ENCODE measurements around the gene ZNF341. TPM values are rescaled to one million over a fixed set of nuclear protein-coding genes. Genes with fewer than 3 reads are reported as not detected.
"Not testable (repeated sequence)": the region's sequence is repeated elsewhere in the genome, so short reads cannot be mapped to it uniquely, and the experiment has no call there.

ZNF341 gene
- polyA plus RNA-seq, 3 donors = 1.4 to 2.0 (median 1.9) TPM

DNA sequence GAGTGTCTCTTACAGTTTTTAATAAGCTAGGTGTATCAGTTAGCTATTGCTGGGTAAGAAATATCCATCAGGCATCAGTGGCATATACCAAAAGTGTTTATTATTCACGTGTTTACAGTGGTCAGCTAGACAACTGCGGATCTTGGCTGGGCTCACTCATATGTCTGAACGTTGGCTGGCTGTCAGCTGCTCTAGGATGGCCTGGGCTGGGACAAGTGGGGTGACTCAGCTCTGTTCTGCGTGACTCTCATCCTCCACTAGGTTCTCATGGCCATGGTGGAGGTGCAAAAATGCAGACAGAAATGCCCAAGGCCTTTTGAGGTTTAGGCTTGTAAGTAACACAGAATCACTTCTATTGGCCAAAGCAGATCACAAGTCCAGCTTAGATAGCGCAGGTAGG lies 22.0 kb downstream of the ZNF341 start:
- 90 to 94% (median 93%) methylated on average over 5 of the region's 5 CpGs for WGBS, 3 donors

DNA sequence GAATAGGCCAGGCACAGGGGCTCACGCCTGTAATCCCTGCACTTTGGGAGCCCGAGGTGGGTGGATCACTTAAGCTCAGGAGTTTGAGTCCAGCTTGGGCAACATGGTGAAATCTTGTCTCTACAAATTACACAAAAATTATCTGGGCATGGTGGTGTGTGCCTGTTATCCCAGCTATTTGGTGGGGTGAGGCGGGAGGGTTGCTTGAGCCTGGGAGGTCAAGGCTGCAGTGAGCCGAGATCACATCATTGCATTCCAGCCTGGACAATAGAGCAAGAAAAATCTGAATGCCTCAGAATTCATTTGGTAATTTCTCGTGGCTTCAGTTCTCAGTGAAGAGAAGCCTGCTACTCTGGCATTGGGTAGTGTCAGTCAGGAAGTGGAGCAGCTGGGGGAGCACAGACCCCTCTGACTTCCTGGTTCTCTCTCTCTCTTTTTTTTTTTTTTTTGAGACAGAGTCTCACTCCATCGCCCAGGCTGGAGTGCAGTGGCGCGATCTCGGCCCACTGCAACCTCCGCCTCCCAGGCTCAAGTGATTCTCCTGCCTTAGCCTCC lies 24.2 kb downstream of the ZNF341 start:
- 83 to 86% (median 86%) methylated on average over 10 of the region's 10 CpGs for WGBS, 3 donors
- H3K27ac ChIP-seq (ENCODE audit: low read depth, low read length) = not testable (repeated sequence)

More for the DNA sequence above, 22.0 kb downstream of the ZNF341 start:
- H3K27ac ChIP-seq (ENCODE audit: low read depth, low read length) = no peak overlapping the region

DNA sequence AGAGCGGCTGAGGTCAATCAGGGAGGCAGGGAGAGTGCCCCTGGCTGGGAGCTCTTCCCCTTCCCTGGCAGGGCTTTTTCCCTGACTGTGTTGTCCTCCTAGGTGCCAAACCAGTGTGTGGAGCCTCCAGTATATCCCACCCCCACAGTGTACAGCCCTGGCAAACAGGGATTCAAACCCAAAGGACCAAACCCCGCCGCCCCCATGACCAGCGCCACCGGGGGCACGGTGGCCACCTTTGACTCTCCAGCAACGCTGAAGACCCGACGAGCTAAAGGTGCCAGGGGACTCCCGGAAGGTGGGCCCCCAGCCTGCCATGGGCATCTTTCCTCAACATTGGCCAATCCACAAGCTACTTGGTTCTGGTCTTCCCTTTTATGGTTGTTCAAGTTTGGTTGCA lies 25.2 kb downstream of the ZNF341 start:
- H3K27ac ChIP-seq (ENCODE audit: low read depth, low read length) = no peak overlapping the region
- WGBS, 3 donors = 98 to 99% (median 99%) methylated on average over 10 of the region's 10 CpGs

DNA sequence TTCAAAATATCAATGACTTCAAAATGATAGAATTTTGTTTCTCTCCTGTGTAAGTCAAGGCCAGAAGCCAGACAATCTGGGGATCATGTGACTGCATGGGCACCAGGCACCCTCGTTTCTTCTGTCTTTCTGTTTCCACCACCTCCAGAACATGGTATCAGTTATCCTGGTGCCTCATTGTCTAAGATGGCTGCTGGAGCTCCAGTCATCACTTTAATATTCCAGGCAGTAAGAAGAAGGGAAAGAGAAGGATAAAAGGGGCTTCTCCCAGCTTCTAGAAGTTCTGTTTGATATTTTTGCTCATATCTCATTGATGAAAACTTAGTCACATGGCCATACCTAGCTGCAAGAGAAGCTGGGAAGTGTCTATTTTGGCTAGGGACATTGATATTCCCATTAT lies 25.7 kb downstream of the ZNF341 start:
- WGBS, 3 donors = 82 to 100% (median 88%) methylated on average over 1 of the region's 1 CpG
- H3K27ac ChIP-seq (ENCODE audit: low read depth, low read length) = no peak overlapping the region

DNA sequence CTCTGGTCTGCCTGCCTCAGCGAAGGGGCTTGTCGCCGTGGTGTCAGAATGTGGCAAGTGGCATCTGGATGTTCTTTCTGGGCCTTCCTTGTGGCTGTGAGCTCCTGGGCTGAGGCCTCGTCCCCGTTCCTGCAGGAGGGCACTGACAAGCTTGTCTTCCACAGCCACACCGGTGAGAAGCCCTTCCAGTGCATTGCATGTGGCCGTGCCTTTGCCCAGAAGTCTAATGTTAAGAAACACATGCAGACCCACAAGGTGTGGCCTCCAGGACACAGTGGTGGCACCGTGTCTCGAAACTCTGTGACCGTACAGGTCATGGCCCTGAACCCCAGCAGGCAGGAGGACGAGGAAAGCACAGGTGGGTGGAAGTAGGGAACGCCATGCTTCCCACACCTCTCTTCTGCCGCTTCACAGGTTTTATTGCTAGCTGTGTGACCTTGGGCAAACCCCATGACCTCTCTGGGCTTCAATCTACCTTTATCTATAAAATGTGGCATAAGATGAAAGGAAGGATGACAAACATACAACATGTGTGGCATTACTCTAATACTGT lies 30.0 kb downstream of the ZNF341 start:
- H3K27ac ChIP-seq (ENCODE audit: low read depth, low read length) = no peak overlapping the region
- WGBS, 3 donors = 93 to 95% (median 94%) methylated on average over 13 of the region's 13 CpGs

DNA sequence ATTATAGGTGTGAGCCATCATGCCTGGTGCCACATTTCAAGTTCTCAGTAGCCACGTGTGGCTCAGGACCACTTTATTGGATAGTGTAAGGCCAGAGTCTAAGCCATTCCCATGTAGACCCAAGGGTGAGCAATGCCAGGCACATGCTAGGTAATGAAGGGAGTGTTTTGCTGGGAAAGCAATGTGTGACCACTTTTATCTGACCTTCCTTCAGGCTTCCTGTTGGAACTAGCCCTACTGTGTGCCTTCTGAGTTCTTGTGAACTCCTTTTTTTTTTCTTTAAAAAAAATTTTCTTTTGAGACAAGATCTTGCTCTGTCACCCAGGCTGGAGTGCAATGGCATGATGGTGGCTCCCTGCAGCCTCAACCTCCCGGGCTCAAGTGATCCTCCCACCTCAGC lies 33.3 kb downstream of the ZNF341 start:
- 82 to 91% (median 84%) methylated on average over 2 of the region's 2 CpGs for WGBS, 3 donors
- no peak overlapping the region for H3K27ac ChIP-seq (ENCODE audit: low read depth, low read length)

DNA sequence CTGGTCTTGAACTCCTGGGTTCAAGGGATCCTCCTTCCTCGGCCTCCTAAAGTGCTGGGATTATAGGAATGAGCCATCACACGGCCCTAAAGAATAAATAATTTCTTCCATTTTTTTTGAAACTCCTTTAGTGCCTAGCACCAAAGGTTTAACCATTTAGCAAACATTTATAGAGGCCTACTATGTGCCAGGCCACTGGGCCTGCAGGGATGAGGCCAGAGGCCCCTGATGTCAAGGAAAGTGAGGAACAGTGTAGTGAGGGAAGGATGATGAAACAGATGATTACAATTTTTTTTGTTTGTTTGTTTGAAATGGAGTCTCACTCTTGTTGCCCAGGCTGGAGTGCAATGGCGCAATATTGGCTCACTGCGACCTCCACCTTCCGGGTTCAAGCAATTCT lies 33.8 kb downstream of the ZNF341 start:
- H3K27ac ChIP-seq (ENCODE audit: low read depth, low read length) = no peak overlapping the region
- 92 to 95% (median 94%) methylated on average over 5 of the region's 5 CpGs for WGBS, 3 donors

DNA sequence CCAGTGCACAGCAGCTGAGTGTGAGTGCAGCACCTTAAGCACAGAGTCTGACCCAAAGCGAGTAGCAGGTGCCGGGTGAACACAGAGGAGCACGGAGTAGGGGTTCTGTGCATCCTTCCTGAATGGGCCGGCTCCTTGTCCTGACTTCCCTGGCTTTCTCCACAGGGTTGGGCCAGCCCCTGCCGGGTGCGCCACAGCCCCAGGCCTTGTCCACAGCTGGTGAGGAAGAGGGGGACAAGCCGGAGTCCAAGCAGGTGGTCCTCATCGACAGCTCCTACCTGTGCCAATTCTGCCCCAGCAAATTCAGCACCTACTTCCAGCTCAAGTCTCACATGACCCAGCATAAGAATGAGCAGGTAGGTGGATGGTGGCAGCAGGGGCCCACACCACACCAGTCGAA lies 34.9 kb downstream of the ZNF341 start:
- 95% methylated on average over 9 of the region's 9 CpGs for WGBS, 3 donors
- no peak overlapping the region for H3K27ac ChIP-seq (ENCODE audit: low read depth, low read length)

DNA sequence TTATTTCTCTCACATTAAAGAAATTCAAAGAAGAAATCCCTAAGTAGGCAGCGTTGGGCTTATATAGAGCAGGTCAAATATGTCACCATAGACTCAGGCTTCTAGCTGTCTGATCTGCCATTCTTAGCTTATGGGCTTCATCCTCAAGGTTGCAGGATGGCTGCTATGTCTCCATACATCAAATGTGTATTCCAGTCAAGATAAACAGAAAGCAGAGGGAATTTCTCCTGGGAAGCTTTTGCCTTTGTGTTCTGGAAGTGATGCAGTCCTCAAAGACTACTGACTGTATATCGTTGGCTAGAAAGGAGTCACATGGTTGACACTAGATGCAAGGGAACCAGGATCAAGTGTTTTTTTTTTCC lies 36.0 kb downstream of the ZNF341 start:
- 95 to 98% (median 96%) methylated on average over 2 of the region's 2 CpGs for WGBS, 3 donors
- H3K27ac ChIP-seq (ENCODE audit: low read depth, low read length) = no peak overlapping the region

DNA sequence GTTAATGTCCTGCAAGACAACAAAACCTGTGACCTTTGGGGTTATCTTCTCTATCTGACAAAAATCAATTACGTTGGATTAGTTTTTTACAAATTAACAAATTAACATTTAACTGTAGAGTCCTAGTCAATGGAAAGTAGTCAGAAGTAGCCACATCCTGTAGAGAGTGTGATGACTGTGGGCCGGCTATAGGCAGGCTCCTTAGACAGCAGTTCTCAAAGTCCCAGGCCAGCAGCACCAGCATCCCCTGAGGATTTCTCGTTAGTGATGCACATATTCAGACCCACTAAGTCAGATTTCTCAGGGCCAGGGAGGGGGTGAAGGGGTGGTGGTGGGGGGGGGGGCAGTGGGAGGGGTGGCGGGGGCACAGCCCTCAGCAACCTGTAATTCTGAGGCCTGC lies 37.2 kb downstream of the ZNF341 start:
- H3K27ac ChIP-seq (ENCODE audit: low read depth, low read length) = no peak overlapping the region
- 86 to 90% (median 89%) methylated on average over 4 of the region's 4 CpGs for WGBS, 3 donors

DNA sequence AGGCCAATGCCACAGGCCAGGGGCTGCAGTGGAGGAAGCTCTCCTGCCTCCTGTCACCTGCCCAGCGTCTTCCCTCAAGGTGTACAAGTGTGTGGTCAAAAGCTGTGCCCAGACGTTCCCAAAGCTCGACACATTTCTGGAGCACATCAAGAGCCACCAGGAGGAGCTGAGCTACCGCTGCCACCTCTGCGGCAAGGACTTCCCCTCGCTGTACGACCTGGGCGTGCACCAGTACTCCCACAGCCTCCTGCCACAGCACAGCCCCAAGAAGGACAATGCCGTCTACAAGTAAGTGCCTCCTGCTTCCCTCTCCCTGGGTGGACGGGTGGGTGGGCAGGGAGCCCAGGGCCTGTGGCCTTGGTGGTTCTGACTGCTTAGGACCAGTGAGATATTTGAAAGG lies 38.2 kb downstream of the ZNF341 start:
- 70 to 75% (median 71%) methylated on average over 10 of the region's 10 CpGs for WGBS, 3 donors
- H3K27ac ChIP-seq (ENCODE audit: low read depth, low read length) = no peak overlapping the region

DNA sequence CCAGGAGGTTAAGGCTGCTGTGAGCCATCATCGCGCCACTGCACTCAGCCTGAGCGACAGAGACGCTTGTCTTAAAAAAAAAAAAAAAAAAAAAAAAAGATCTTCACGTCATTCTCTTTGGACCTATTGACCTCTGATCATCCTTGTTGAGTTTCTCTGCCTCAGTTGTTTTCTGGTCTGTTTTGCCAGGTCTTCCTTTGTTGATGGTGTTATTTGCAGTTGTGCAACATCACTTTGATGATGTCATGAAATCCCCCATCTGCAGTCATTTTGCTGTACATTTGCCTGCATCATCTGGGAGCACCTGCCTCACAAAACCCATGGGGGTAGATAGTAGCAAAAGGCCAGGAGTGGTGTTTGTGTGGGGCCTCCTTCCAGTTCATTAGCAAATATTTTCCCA lies 40.1 kb downstream of the ZNF341 start:
- no peak overlapping the region for H3K27ac ChIP-seq (ENCODE audit: low read depth, low read length)
- 95 to 96% (median 95%) methylated on average over 5 of the region's 5 CpGs for WGBS, 3 donors

DNA sequence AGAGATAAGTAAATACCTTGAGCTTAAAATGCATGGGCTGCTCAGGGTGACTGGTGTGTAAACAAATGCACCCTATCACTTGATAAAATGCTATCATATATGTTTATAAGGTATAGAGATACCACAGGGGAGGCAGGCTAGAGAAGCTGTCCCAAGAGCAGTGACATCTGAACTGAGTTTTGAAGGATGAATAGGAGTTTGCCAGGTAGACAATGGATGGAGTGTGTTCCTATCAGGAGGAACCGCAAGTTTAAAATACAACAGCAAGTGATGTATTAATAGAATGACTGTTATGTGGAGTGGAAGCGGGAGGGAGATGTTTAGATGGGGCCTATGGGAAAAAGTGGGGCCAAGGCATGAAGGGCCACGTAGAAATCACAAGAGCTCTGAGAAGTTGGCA lies 40.6 kb downstream of the ZNF341 start:
- H3K27ac ChIP-seq (ENCODE audit: low read depth, low read length) = no peak overlapping the region
- WGBS, 3 donors = 88 to 92% (median 92%) methylated on average over 3 of the region's 3 CpGs

DNA sequence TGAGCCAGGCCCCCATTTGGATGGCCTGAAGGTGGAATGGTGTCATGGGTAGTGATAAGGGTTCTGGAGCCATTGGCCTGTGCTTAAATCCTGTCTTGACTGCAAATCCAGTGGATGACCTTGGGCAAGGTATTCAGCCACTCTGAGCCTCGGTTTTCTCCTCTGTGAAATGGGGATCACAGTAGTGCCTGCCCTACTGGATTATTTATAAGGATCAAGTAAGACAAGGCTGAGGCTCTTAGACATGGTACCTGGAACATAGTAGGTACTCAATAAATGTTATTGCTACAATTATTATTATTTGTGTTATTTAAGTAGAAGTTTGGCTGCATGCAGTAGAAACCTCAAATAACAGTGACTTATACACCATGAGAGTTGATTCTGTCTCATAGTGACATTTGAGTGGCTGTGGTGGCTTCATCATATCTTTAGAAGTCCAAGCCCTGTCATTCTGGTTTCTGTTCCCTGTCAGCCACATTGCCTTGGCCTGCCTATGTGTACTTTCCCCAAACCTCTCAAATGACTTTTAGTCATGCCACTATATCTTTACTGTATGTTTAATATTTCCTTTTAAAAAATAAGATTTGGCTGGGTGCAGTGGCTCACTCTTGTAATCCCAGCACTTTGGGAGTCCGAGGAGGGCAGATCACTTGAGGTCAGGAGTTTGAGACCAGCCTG lies 41.8 kb downstream of the ZNF341 start:
- WGBS, 3 donors = 71 to 92% (median 88%) methylated on average over 2 of the region's 2 CpGs
- no peak overlapping the region for H3K27ac ChIP-seq (ENCODE audit: low read depth, low read length)

DNA sequence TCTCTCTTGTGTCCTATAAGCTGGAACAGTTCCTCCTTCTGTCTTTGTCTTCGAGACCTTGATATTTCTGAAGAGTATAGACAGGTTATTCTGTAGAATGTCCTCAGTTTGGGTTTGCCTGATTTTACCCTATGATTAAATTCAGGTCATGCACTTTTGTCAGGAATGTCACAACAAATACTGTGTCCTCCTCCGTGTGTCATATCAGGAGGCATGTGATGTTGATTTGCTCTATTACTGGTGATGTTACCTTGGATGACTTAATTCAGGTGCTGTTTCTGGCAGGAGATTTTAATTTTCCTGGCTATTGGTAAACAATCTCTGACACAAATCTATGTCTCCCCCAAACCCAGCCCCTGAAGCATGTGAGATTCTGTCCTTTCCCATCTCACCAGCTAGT lies 46.0 kb downstream of the ZNF341 start:
- 69 to 92% (median 89%) methylated on average over 2 of the region's 2 CpGs for WGBS, 3 donors
- H3K27ac ChIP-seq (ENCODE audit: low read depth, low read length) = no peak overlapping the region

DNA sequence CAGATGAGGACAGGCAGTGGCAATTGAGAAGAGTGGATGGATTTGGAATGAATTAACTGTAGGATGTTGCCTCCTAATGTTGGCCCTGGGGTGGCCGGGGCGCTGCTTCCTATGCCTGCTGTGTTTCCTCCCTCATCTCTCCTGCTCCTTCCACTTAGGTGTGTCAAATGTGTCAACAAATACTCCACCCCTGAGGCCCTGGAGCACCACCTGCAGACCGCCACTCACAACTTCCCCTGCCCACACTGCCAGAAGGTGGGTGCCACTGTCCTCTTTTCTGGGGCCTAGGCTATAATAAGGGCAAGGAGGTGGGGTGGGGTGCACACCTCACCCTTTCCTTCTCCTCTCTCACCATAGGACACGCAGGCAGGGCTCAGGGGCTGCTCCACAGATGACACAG lies 49.3 kb downstream of the ZNF341 start:
- 83 to 98% (median 92%) methylated on average over 4 of the region's 4 CpGs for WGBS, 3 donors

DNA sequence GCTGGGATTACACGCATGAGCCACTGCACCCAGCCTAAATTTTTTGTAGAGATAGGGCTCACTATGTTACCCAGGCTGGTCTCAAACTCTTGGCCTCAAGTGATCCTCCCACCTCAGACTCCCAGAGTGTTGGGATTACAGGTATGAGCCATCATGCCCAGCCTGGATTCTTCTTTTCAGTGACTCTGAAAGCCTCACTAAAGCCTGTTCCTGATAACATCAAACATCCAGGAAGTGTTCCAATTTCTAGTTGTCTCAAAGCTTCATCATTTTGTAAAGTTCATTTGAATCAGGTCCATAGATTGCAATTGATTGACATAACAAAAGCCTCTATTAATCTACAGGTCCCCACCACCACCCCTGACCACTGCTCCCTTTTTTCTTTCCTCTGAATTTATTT lies 50.1 kb downstream of the ZNF341 start:
- H3K27ac ChIP-seq (ENCODE audit: low read depth, low read length) = no peak overlapping the region
- 88 to 100% (median 100%) methylated on average over 1 of the region's 1 CpG for WGBS, 3 donors

More for the DNA sequence above, 49.3 kb downstream of the ZNF341 start:
- H3K27ac ChIP-seq (ENCODE audit: low read depth, low read length) = no peak overlapping the region

DNA sequence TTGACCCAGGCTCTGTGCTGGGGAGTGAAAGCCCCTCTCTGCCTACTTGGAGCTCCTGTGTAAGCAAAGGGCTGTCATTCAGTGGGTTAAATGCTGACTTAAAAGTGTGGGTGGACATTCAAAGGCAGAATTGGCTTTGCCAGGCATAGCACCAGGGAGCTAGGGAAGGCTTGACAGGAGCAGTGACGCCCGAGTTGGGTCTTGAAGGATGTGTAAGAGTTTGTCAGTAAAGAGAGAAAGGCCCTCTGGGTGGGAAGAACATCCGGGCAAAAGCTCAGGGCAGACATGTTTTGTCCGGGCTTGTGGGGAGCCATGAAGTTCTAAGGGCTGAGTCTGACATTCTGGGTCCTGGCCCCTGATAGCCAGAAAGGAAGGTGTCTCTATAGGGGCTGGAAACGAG lies 51.5 kb downstream of the ZNF341 start:
- 77 to 89% (median 78%) methylated on average over 5 of the region's 5 CpGs for WGBS, 3 donors
- H3K27ac ChIP-seq (ENCODE audit: low read depth, low read length) = no peak overlapping the region

DNA sequence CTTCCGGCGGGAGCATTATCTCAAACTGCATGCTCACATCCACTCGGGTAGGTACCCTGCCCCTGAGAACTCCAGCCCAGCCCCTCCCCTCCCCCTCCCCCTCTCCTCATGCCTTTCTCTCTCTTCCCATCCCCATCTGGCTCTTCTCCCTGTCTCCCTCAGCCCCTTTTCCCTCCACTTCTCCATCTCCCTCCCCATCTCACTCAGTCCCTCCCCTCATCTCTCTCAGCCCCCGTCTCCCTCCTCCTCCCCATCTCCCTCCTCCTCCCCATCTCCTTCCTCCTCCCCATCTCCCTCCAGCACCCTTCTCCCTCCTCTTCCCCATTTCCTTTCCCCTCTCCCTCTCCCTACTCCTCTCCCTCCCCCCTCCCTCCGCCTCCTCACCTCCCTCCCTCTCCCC lies 52.0 kb downstream of the ZNF341 start:
- 75 to 90% (median 79%) methylated on average over 5 of the region's 5 CpGs for WGBS, 3 donors
- no peak overlapping the region for H3K27ac ChIP-seq (ENCODE audit: low read depth, low read length)

DNA sequence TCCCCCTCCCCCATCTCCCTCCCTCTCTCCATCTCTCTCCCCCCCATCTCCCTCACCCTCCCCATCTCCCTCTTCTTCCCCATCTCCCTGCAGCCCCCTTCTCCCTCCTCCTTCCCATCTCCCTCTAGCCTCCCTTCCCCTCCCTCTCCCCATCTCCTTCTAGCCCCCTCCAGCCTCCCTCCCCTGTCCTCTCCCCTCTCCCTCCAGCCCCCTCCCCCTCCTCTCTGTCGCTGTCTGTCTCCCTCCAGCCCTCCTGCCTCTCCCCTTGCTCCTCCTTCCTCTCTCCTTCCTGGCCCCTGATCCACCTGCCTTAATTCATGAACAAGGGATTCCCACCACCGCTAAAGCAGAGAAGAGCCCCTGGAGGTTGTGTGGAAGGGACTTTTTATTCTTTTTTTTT lies 52.4 kb downstream of the ZNF341 start:
- H3K27ac ChIP-seq (ENCODE audit: low read depth, low read length) = no peak overlapping the region

More for the DNA sequence above, 52.4 kb downstream of the ZNF341 start:
- WGBS, 3 donors = 75 to 83% (median 81%) methylated on average over 2 of the region's 2 CpGs

Measured in adipose tissue (tissue), 3 donors.